A549 (cell line): ENCODE measurements around the gene CSMD2. TPM values are rescaled to one million over a fixed set of nuclear protein-coding genes. Genes with fewer than 3 reads are reported as not detected.

Source experiments
- ATAC-seq, 2 experiments: fragments of 200-7000 bp in 1 of 2; fragments of >200 bp in 1 of 2; cut with Nextera tagmentation in 1 of 2; cut with Tn5 transposase in 1 of 2; 3 replicates each; pipeline versions ENCODE4 v1.8.0 to v1.9.1; 2018 to 2020; ENCODE audit warnings: mild to moderate bottlenecking in 1 of 2, moderate library complexity in 1 of 2
- CTCF ChIA-PET: fragments of 300-600 bp; sonication (Branson Sonifier 250); formaldehyde crosslinking; extraction: SDS; loops from one replicate; lab custom pipeline; 2021; ENCODE audit warnings: antibody characterized with exemption, inconsistent platforms; lab: Yijun Ruan, JAX
- POLR2A ChIA-PET: fragments of 350-600 bp; formaldehyde crosslinking; extraction: SDS; loops from one replicate; lab custom pipeline; 2021; ENCODE audit warnings: antibody characterized with exemption, inconsistent platforms; lab: Yijun Ruan, JAX
- DNase-seq, 2 experiments: peaks; one replicate each; pipeline versions ENCODE4 v3.0.0 to v3.0.0-alpha.2; 2011 to 2016; ENCODE audit warnings: low read depth in 1 of 2, low spot score in 1 of 2
- FAIRE-seq: peaks from 2 replicates; lab custom pipeline; 2011; peaks lifted over from hg19 to GRCh38; lab: Jason Lieb, UNC
- H3K27ac ChIP-seq, 2 experiments: fragments of >200 bp; sonication (Bioruptor Twin); formaldehyde crosslinking; 3 replicates each; pipeline ENCODE4 v1.5.1; 2016 to 2017
- H3K4me1 ChIP-seq: fragments of >200 bp; sonication (Bioruptor Twin); formaldehyde crosslinking; 3 replicates; pipeline ENCODE4 v1.6.1; 2016
- H3K4me2 ChIP-seq: fragments of >200 bp; sonication (Bioruptor Twin); formaldehyde crosslinking; 3 replicates; pipeline ENCODE4 v1.6.1; 2016
- H3K4me3 ChIP-seq: fragments of >200 bp; sonication (Bioruptor Twin); formaldehyde crosslinking; 3 replicates; pipeline ENCODE4 v1.5.1; 2016
- H3K9me3 ChIP-seq: fragments of >200 bp; sonication (Bioruptor Twin); formaldehyde crosslinking; 3 replicates; pipeline ENCODE4 v1.6.1; 2016
- CBX8 ChIP-seq: fragments of 200-600 bp; sonication (generic); IDR thresholded peaks from 2 replicates; pipeline ENCODE4 v1.6.1; 2016
- CHD2 ChIP-seq: fragments of 150-350 bp; IDR thresholded peaks from 2 replicates; pipeline ENCODE4 v1.6.1; 2014; ENCODE audit warnings: low read length; ENCODE audit not compliant: partially characterized antibody
- EHMT2 ChIP-seq: fragments of 200-600 bp; sonication (generic); IDR thresholded peaks from 2 replicates; pipeline ENCODE4 v1.6.1; 2016; ENCODE audit warnings: antibody characterized with exemption, low read depth, mild to moderate bottlenecking, moderate library complexity
- EP300 ChIP-seq, 2 experiments: fragments of >200 bp; sonication (Bioruptor Twin); formaldehyde crosslinking; IDR thresholded peaks; 2 replicates in 1 of 2; 3 replicates in 1 of 2; pipeline ENCODE4 v1.6.1; 2016 to 2017
- ESRRA ChIP-seq: fragments of 150-350 bp; IDR thresholded peaks from 2 replicates; pipeline ENCODE4 v1.6.1; 2014; ENCODE audit warnings: mild to moderate bottlenecking, low read length, borderline replicate concordance
- HDAC2 ChIP-seq: fragments of 200-600 bp; sonication (generic); IDR thresholded peaks from 2 replicates; pipeline ENCODE4 v1.6.1; 2016
- HEYL ChIP-seq: fragments of 250-450 bp; sonication (Bioruptor Pico); IDR thresholded peaks from 2 replicates; pipeline ENCODE4 v1.8.0; 2021; ENCODE audit warnings: mild to moderate bottlenecking, moderate library complexity
- HOXA7 ChIP-seq: fragments of 250-450 bp; sonication (Bioruptor Pico); IDR thresholded peaks from 2 replicates; pipeline ENCODE4 v1.5.0; 2020; ENCODE audit warnings: mild to moderate bottlenecking, moderate library complexity
- HOXB5 ChIP-seq: fragments of 250-450 bp; sonication (Bioruptor Pico); IDR thresholded peaks from 2 replicates; pipeline ENCODE4 v1.5.0; 2020; ENCODE audit warnings: mild to moderate bottlenecking, moderate library complexity
- JUN ChIP-seq, 2 experiments: fragments of >200 bp; sonication (Bioruptor Twin); formaldehyde crosslinking; IDR thresholded peaks; 2 replicates in 1 of 2; 3 replicates in 1 of 2; pipeline ENCODE4 v1.6.1; 2016 to 2017
- JUNB ChIP-seq: fragments of >200 bp; sonication (Bioruptor Twin); formaldehyde crosslinking; IDR thresholded peaks from 2 replicates; pipeline ENCODE4 v1.6.1; 2016
- MAZ ChIP-seq: fragments of 150-350 bp; IDR thresholded peaks from 2 replicates; pipeline ENCODE4 v1.6.1; 2014; ENCODE audit warnings: antibody characterized with exemption, low read depth, low read length, borderline replicate concordance
- MYC ChIP-seq: IDR thresholded peaks from 2 replicates; pipeline ENCODE4 v1.6.1; 2012; ENCODE audit warnings: mild to moderate bottlenecking, inconsistent platforms, low read length, improper control_type of control experiment, borderline replicate concordance
- NFE2L2 ChIP-seq: fragments of 150-350 bp; conservative IDR thresholded peaks from 2 replicates; pipeline ENCODE4 v1.6.1; 2014; ENCODE audit warnings: low read length
- PHF8 ChIP-seq: fragments of 200-600 bp; sonication (generic); IDR thresholded peaks from 2 replicates; pipeline ENCODE4 v1.6.1; 2016; ENCODE audit warnings: low read depth, mild to moderate bottlenecking, antibody characterized with exemption, moderate library complexity, borderline replicate concordance
- POLR2A ChIP-seq: IDR thresholded peaks from 2 replicates; pipeline ENCODE4 v1.6.1; 2012; ENCODE audit warnings: mild to moderate bottlenecking, low read length
- RAD21 ChIP-seq, 2 experiments: fragments of >200 bp in 1 of 2; sonication (Bioruptor Twin) in 1 of 2; formaldehyde crosslinking in 1 of 2; IDR thresholded peaks in 1 of 2; conservative IDR thresholded peaks in 1 of 2; 2 replicates in 1 of 2; 3 replicates in 1 of 2; pipeline ENCODE4 v1.6.1; 2012 to 2018; ENCODE audit warnings: inconsistent platforms in 1 of 2
- RCOR1 ChIP-seq: fragments of 150-350 bp; IDR thresholded peaks from 2 replicates; pipeline ENCODE4 v1.6.1; 2014; ENCODE audit warnings: antibody characterized with exemption, low read length, low read depth
- RFX5 ChIP-seq: fragments of 450-650 bp; IDR thresholded peaks from 2 replicates; pipeline ENCODE4 v1.7.1; 2014; ENCODE audit warnings: antibody characterized with exemption, mild to moderate bottlenecking, moderate library complexity
- RNF2 ChIP-seq: fragments of 200-600 bp; sonication (generic); IDR thresholded peaks from 2 replicates; pipeline ENCODE4 v1.6.1; 2016; ENCODE audit warnings: low read depth, mild to moderate bottlenecking, antibody characterized with exemption, moderate library complexity, borderline replicate concordance
- SREBF2 ChIP-seq: fragments of 450-650 bp; IDR thresholded peaks from 2 replicates; pipeline ENCODE4 v1.6.1; 2014; ENCODE audit warnings: mild to moderate bottlenecking, moderate library complexity
- TFCP2L1 ChIP-seq: fragments of 250-450 bp; sonication (Bioruptor Pico); IDR thresholded peaks from 2 replicates; pipeline ENCODE4 v1.5.0; 2021; ENCODE audit warnings: mild to moderate bottlenecking
- WGBS: methylation state at CpG from one replicate; pipeline ENCODE4 v1.1.6; 2017; ENCODE audit errors: missing lambda C conversion rate; 5-methylcytosine and 5-hydroxymethylcytosine counted together
- polyA plus RNA-seq, 4 experiments: library from polyadenylated mRNA; depleted of rRNA in 3 of 4; stranded (reverse); fragments of >200 nt; fragmentation: RNase III in 1 of 4; extraction: RNeasy Plus Mini Kit Qiagen cat#74134 plus additional on column Dnase treatment in 1 of 4; gene quantifications; 2 replicates in 3 of 4; 3 replicates in 1 of 4; pipeline ENCODE4 v1.2.3, GENCODE V29; 2011 to 2017
- TF ChIP-seq, protein P1 (sequence below): fragments of 150-350 bp; IDR thresholded peaks from 2 replicates; pipeline ENCODE4 v1.6.1; 2014; ENCODE audit warnings: low read depth, mild to moderate bottlenecking, low read length
- TF ChIP-seq, protein P2 (sequence below): fragments of >200 bp; sonication (Bioruptor Twin); formaldehyde crosslinking; IDR thresholded peaks from 3 replicates; pipeline ENCODE4 v1.6.1; 2016

Gene CSMD2
- polyA plus RNA-seq, 2 of the 4 experiments (the other 2 are of a cell fraction) = not detected

DNA sequence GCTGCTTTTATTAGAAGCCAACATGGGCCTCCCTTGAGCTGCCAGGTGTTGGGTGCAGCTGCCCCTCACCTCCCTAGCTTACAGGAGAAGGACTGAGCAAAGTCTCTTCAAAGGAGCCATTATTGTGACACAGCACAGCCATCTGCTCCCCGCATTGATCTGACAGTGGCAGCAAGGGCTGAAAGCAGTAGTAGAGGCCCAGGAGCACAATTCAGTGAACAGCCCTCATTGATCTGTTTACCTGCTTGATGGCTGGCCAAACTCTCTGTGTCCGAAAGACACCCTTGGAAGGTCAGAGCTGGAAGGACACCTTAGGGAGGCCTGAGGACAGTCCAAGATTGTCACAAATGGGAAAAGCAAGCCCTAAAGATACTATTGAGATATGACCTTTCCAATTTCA lies 286.6 kb downstream of the CSMD2 start:
- DNase-seq (no peak), FAIRE-seq (no peak), ATAC-seq (no peak)
- no peaks in the 10 kb centered on the region for H3K4me1 ChIP-seq
- 33% methylated on average over 1 of the region's 2 CpGs for WGBS
- no peaks in the 10 kb centered on the region for H3K9me3 ChIP-seq
- CTCF ChIA-PET = no interaction called here
- no peak overlapping the region for H3K27ac ChIP-seq
- TF ChIP-seq RFX5 (no peak), PHF8 (no peak), RNF2 (no peak), MYC (no peak), JUN (IDR thresholded peaks at IDR 0.05) (no peak), HEYL (CRISPR knock-in tag) (no peak), EHMT2 (no peak), CBX8 (no peak)
- TF ChIP-seq, protein P1, sequence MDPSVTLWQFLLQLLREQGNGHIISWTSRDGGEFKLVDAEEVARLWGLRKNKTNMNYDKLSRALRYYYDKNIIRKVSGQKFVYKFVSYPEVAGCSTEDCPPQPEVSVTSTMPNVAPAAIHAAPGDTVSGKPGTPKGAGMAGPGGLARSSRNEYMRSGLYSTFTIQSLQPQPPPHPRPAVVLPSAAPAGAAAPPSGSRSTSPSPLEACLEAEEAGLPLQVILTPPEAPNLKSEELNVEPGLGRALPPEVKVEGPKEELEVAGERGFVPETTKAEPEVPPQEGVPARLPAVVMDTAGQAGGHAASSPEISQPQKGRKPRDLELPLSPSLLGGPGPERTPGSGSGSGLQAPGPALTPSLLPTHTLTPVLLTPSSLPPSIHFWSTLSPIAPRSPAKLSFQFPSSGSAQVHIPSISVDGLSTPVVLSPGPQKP = no peak
- H3K4me3 ChIP-seq = no peak overlapping the region
- H3K4me2 ChIP-seq = no peak overlapping the region
- POLR2A ChIA-PET = no interaction called here

DNA sequence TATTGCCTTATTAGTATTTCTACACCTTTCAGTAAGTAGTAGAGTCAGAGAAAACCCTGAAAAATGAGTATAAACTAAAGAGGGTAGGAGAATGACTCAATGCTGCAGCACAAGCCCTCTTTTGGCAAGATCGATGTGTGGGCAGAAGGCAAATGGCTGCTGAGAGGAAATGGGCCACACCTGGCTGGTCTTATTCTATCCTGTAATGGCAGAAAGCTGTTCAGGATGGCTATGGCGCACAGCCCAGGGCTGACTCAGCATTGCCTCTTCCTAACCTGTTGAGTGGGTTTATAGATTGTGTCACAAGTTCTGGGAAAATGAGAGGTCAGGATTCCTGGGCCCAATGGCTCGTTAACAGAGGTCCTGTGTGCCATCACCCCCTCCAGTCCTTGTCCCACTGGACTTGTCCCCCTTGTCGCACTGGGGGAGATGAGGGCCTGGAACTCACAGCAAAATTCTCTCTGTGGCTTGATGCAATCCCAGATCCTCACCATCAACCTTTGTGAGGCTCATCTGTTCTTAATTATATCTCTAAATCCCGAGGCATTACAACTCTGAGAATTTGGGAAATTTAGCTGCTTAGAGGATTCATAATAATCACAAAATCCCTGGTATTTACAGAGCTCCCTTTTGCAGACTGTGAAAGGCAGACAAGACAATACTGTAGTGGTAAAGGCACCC lies 287.9 kb downstream of the CSMD2 start:
- ATAC-seq (no peak), DNase-seq (no peak), FAIRE-seq (no peak)
- Histone ChIP-seq H3K4me2 (no peak overlapping the region), H3K9me3 (no peaks in the 10 kb centered on the region), H3K4me1 (no peaks in the 10 kb centered on the region), H3K27ac (no peak overlapping the region)
- ChIA-PET CTCF (no interaction called here), POLR2A (no interaction called here)
- TF ChIP-seq ESRRA (no peak), HDAC2 (no peak), MAZ (no peak), JUNB (no peak), HOXA7 (CRISPR knock-in tag) (no peak), RCOR1 (no peak), HEYL (CRISPR knock-in tag) (no peak), PHF8 (no peak), RAD21 (conservative IDR thresholded peaks at IDR 0.05 in 1 of 2, IDR thresholded peaks at IDR 0.05 in 1 of 2) (no peak), NFE2L2 (no peak), SREBF2 (no peak), POLR2A (no peak), TFCP2L1 (CRISPR knock-in tag) (no peak), CHD2 (no peak), EP300 (IDR thresholded peaks at IDR 0.05) (no peak)
- TF ChIP-seq, protein P2, sequence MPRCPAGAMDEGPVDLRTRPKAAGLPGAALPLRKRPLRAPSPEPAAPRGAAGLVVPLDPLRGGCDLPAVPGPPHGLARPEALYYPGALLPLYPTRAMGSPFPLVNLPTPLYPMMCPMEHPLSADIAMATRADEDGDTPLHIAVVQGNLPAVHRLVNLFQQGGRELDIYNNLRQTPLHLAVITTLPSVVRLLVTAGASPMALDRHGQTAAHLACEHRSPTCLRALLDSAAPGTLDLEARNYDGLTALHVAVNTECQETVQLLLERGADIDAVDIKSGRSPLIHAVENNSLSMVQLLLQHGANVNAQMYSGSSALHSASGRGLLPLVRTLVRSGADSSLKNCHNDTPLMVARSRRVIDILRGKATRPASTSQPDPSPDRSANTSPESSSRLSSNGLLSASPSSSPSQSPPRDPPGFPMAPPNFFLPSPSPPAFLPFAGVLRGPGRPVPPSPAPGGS = no peak
- TF ChIP-seq, all 56 proteins: peak for 0
- WGBS = 7% methylated on average over 3 of the region's 5 CpGs
- no peak overlapping the region for H3K4me3 ChIP-seq

DNA sequence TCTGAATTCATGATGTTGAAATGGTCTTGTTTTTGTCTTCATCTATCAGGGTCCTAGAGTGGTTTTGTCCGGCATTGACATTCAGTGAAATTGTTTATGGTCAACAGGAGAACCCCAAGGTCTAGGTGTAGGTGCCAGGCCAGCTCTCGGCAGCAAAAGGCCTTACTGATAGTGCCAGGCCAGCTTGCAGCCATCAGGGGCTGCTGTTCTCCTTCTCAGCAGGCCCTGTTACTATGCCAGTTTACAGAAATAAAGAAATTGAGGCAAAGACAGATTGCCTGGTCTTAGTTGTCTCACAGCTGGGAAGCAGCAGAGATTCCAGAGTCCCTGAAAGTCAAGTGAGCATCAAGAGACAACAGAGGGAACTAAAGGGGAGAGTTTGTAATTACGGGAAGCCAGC lies 289.2 kb downstream of the CSMD2 start:
- Histone ChIP-seq H3K9me3 (no peaks in the 10 kb centered on the region), H3K27ac (no peak overlapping the region), H3K4me1 (no peaks in the 10 kb centered on the region), H3K4me3 (no peak overlapping the region), H3K4me2 (no peak overlapping the region)
- TF ChIP-seq NFE2L2 = no peak
- TF ChIP-seq JUN (IDR thresholded peaks at IDR 0.05) = no peak
- TF ChIP-seq HOXB5 = no peak
- DNase-seq = no peak
- no peak for ATAC-seq
- POLR2A ChIA-PET = no interaction called here
- CTCF ChIA-PET = interaction anchor here (0.6 kb wide), 1 partner anchor 45 kb away, joined by 4 read pairs; no protein-coding TSS in a partner anchor
- 0% methylated on average over 2 of the region's 3 CpGs for WGBS
- FAIRE-seq = no peak
